GM19468 (cell line): ENCODE data around the gene FDX2.

Experiments
- ATAC-seq: cut with Tn5 transposase; IDR thresholded peaks from one replicate; pipeline ENCODE4 v1.9.1; 2021; ENCODE audit warnings: mild to moderate bottlenecking, moderate library complexity, moderate number of reproducible peaks; ENCODE audit not compliant: unreplicated experiment; ENCODE audit errors: extremely low read depth

Gene FDX2

GRCh38 chr19:10306327-10306726, 9.5 kb downstream of the FDX2 start:
- ATAC-seq = no peak

GRCh38 chr19:10305139-10305806, 10.5 kb downstream of the FDX2 start:
- ATAC-seq = no peak

GRCh38 chr19:10299545-10300458, 16.0 kb downstream of the FDX2 start:
- ATAC-seq = no peak

GRCh38 chr19:10295847-10296591, 19.8 kb downstream of the FDX2 start:
- ATAC-seq = no peak

GRCh38 chr19:10295305-10295846, 20.4 kb downstream of the FDX2 start:
- no peak for ATAC-seq

GRCh38 chr19:10294368-10294697, 21.5 kb downstream of the FDX2 start:
- no peak for ATAC-seq

- ATAC-seq = no peak
Observed at GRCh38 chr19:10293637-10294367, 22.0 kb downstream of the FDX2 start.

GRCh38 chr19:10292789-10293636, 22.8 kb downstream of the FDX2 start:
- ATAC-seq = no peak

- ATAC-seq = peak; percentile 18
Observed at GRCh38 chr19:10292206-10292788, 23.5 kb downstream of the FDX2 start.

GRCh38 chr19:10291554-10292205, 24.1 kb downstream of the FDX2 start:
- ATAC-seq = no peak

GRCh38 chr19:10290876-10291553, 24.8 kb downstream of the FDX2 start:
- ATAC-seq = no peak

GRCh38 chr19:10290357-10290875, 25.4 kb downstream of the FDX2 start:
- no peak for ATAC-seq

- ATAC-seq = no peak
Observed at GRCh38 chr19:10289836-10290356, 25.9 kb downstream of the FDX2 start, which contains the start of gene ICAM5. Gene ICAM5 (plus strand): TSS chr19:10289952. CDS start chr19:10290044, 92 bp downstream.

- no peak for ATAC-seq
Observed at GRCh38 chr19:10289167-10289835, 26.5 kb downstream of the FDX2 start.

- no peak for ATAC-seq
Observed at GRCh38 chr19:10288662-10289166, 27.1 kb downstream of the FDX2 start.
